Activated naive CD8-positive, alpha-beta T cell treated with anti-CD3 and anti-CD28 coated beads, Interleukin-2, amount 50 U/mL, for 24 hours (primary cell): ENCODE data around the gene ZGLP1.

Experiments
- ATAC-seq: fragments of 150-1000 bp; cut with Tn5 transposase; one replicate; pipeline ENCODE4 v1.10.0; 2021
- DNase-seq: peaks from one replicate; pipeline ENCODE4 v3.0.0; 2021
- H3K27ac Mint-ChIP-seq: one replicate; pipeline ENCODE4 v1.8.0; 2021; ENCODE audit warnings: mild to moderate bottlenecking, mixed read lengths
- H3K27me3 Mint-ChIP-seq: one replicate; pipeline ENCODE4 v1.8.0; 2021; ENCODE audit warnings: mixed read lengths
- H3K36me3 Mint-ChIP-seq: one replicate; pipeline ENCODE4 v1.8.0; 2021; ENCODE audit warnings: low read depth, mixed read lengths
- H3K4me1 Mint-ChIP-seq: one replicate; pipeline ENCODE4 v1.8.0; 2021; ENCODE audit warnings: mixed read lengths
- H3K4me3 Mint-ChIP-seq: one replicate; pipeline ENCODE4 v1.8.0; 2021; ENCODE audit warnings: mild to moderate bottlenecking, moderate library complexity, mixed read lengths
- H3K9me3 Mint-ChIP-seq: one replicate; pipeline ENCODE4 v1.8.0; 2021; ENCODE audit warnings: mixed read lengths

The ZGLP1 gene

GRCh38 chr19:10333758-10334587 is 24.4 kb upstream of the ZGLP1 start:
- Mint-ChIP-seq H3K4me3 (peak overlapping the region; percentile 98), H3K36me3 (peaks cover 31% of the 10 kb centered on the region)
- peak; percentile 7 for ATAC-seq

GRCh38 chr19:10332965-10333757 is 23.5 kb upstream of the ZGLP1 start, which contains the start of gene RAVER1:
TSS of gene RAVER1 (minus strand) at chr19:10333529. CDS start at chr19:10333507, 22 bp downstream.
- ATAC-seq (peak; percentile 92), DNase-seq (peak; percentile 99)
- H3K4me1 Mint-ChIP-seq: peaks cover 42% of the 10 kb centered on the region
- H3K4me3 Mint-ChIP-seq: peak within 1 kb of the TSS; percentile 98
- peaks cover 32% of the 10 kb centered on the region for H3K36me3 Mint-ChIP-seq
- H3K27me3 Mint-ChIP-seq: no peaks in the 10 kb centered on the region
- H3K27ac Mint-ChIP-seq: peak within 1 kb of the TSS; percentile 96
- H3K9me3 Mint-ChIP-seq: no peaks in the 10 kb centered on the region

More at GRCh38 chr19:10333758-10334587, 24.4 kb upstream of the ZGLP1 start:
- DNase-seq: no peak
- Mint-ChIP-seq H3K9me3 (no peaks in the 10 kb centered on the region), H3K27ac (peak overlapping the region; percentile 96), H3K27me3 (no peaks in the 10 kb centered on the region), H3K4me1 (peaks cover 50% of the 10 kb centered on the region)

DNA sequence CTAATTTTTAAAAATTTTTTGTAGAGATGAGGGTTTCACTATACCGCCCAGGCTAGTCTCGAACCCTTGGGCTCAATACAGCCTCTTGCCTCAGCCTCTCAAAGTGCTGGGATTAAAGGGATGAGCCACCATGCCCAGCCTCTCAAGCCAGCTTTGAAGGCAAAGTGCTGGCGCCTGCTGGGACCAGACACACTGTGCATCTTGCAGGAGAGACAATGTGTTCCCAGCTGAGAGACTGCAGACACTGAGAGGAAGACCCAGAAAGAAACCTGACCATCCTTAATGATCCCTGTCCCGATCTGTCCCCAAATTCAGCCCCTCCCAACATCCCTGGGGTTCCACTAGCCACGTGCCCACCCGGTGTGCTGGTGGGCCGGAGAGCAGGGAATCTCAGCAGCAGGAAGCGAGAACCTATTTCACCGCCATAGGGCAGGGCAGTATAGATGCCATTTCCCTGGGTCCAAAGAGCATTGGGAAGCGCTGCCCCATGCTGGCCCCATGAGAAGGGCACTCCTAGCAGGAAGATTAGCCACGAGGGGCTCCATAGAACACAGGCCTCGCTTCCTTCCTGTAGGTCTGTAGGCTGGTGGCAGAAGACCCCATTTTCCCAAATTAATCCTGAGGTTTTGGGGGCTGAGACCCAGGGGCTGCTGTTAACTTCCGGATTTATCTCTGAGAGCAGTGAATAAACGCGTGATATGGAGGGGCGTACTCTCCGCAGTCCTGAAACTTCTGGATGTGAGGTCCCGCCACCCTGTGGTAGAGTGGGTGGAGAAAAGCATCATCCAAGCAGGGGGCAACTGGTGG is 22.7 kb upstream of the ZGLP1 start:
- Mint-ChIP-seq H3K9me3 (no peaks in the 10 kb centered on the region), H3K36me3 (peaks cover 40% of the 10 kb centered on the region), H3K27ac (peak overlapping the region; percentile 96), H3K4me1 (peaks cover 40% of the 10 kb centered on the region), H3K27me3 (no peaks in the 10 kb centered on the region), H3K4me3 (peak overlapping the region; percentile 98)
- DNase-seq (no peak), ATAC-seq (no peak)

- H3K27ac Mint-ChIP-seq: peak overlapping the region; percentile 49
- no peaks in the 10 kb centered on the region for H3K9me3 Mint-ChIP-seq
- no peaks in the 10 kb centered on the region for H3K27me3 Mint-ChIP-seq
- H3K4me1 Mint-ChIP-seq: peaks cover 29% of the 10 kb centered on the region
- ATAC-seq: no peak
- peaks cover 45% of the 10 kb centered on the region for H3K36me3 Mint-ChIP-seq
- no peak overlapping the region for H3K4me3 Mint-ChIP-seq
- no peak for DNase-seq
Observed at GRCh38 chr19:10329555-10329954, 19.9 kb upstream of the ZGLP1 start.

GRCh38 chr19:10328558-10329429 is 19.2 kb upstream of the ZGLP1 start:
- Mint-ChIP-seq H3K4me1 (peaks cover 22% of the 10 kb centered on the region), H3K27ac (no peak overlapping the region), H3K27me3 (no peaks in the 10 kb centered on the region), H3K4me3 (no peak overlapping the region), H3K9me3 (no peaks in the 10 kb centered on the region), H3K36me3 (peaks cover 50% of the 10 kb centered on the region)
- no peak for DNase-seq
- no peak for ATAC-seq

- H3K36me3 Mint-ChIP-seq: peaks cover 52% of the 10 kb centered on the region
- no peaks in the 10 kb centered on the region for H3K27me3 Mint-ChIP-seq
- H3K4me3 Mint-ChIP-seq: no peak overlapping the region
- no peak for DNase-seq
- ATAC-seq: no peak
- H3K4me1 Mint-ChIP-seq: peaks cover 16% of the 10 kb centered on the region
- H3K27ac Mint-ChIP-seq: no peak overlapping the region
- no peaks in the 10 kb centered on the region for H3K9me3 Mint-ChIP-seq
Observed at GRCh38 chr19:10327793-10328192, 18.2 kb upstream of the ZGLP1 start.

DNA sequence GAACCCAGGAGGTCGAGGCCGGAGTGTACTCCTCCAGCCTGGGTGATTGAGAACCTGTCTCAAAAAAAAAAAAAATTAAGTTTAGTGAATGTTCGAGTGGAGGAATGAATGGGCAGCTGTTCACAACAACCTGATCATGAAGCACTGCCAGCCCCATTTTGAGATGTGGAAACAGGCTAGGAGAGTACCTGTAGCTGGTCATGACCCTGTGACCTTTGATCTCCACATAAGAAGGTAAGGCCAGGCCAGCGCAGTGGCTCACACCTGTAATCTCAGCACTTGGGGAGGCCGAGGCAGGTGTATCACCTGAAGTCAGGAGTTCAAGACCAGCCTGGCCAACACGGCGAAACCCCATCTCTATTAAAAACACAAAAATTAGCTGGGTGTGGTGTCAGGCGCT is 16.1 kb upstream of the ZGLP1 start:
- Mint-ChIP-seq H3K4me1 (peaks cover 2% of the 10 kb centered on the region), H3K4me3 (no peak overlapping the region), H3K27ac (no peak overlapping the region)

DNA sequence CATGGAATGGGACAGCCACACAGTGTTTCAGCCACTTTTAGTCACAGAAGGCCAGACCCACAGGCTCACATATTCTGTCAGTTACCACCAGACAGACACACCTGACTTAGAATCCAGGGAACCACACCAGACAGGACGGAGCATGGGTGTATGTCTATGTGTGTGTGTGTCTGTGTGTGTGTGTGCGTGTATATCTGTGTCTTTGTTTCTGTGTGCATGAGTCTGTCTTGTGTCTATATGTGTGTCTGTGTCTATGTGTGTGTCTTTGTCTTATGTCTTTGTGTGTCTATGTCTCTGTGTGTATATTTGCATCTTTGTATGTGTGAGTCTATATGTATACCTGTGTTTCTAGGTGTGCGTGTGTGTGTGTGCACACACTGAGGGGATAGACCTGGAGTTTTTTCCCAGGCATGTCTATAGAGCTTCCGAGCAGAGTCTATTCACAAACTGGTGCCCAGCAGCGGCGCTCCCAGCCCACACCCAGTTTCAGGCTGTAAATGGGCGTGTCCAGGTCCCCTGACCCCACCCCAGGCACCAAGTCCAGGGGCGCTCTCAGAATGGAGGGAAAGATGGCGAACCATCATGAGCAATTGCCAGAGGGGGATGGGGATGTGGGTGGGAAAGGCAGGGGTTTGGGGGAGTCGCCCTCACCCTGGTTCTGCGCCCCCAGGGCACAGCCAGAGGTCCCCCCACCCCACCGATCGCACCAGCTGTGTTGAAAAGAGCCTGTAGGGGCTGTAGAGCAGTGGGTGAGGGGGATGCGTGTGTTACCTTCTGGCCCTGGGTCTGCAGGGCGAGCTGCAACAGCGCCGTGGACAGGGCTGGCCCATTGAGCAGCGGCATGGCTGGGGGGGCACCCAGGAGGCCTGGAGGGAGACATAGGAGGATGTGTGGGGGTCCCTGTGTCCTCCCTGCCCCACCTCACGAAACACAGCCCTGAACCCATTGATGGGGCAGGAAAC is 12.5 kb upstream of the ZGLP1 start:
- Mint-ChIP-seq H3K4me3 (no peak overlapping the region), H3K9me3 (no peaks in the 10 kb centered on the region), H3K27me3 (no peaks in the 10 kb centered on the region), H3K36me3 (peaks cover 27% of the 10 kb centered on the region), H3K27ac (peak overlapping the region; percentile 3), H3K4me1 (no peaks in the 10 kb centered on the region)
- ATAC-seq: no peak
- no peak for DNase-seq

More for the DNA sequence above, 16.1 kb upstream of the ZGLP1 start:
- DNase-seq (no peak), ATAC-seq (no peak)
- H3K27me3 Mint-ChIP-seq: no peaks in the 10 kb centered on the region
- no peaks in the 10 kb centered on the region for H3K9me3 Mint-ChIP-seq
- H3K36me3 Mint-ChIP-seq: peaks cover 44% of the 10 kb centered on the region

GRCh38 chr19:10321417-10321797 is 11.8 kb upstream of the ZGLP1 start:
- peaks cover 26% of the 10 kb centered on the region for H3K36me3 Mint-ChIP-seq
- H3K9me3 Mint-ChIP-seq: no peaks in the 10 kb centered on the region
- ATAC-seq: no peak
- DNase-seq: no peak
- H3K4me1 Mint-ChIP-seq: no peaks in the 10 kb centered on the region
- H3K27ac Mint-ChIP-seq: no peak overlapping the region
- H3K4me3 Mint-ChIP-seq: no peak overlapping the region
- H3K27me3 Mint-ChIP-seq: no peaks in the 10 kb centered on the region

DNA sequence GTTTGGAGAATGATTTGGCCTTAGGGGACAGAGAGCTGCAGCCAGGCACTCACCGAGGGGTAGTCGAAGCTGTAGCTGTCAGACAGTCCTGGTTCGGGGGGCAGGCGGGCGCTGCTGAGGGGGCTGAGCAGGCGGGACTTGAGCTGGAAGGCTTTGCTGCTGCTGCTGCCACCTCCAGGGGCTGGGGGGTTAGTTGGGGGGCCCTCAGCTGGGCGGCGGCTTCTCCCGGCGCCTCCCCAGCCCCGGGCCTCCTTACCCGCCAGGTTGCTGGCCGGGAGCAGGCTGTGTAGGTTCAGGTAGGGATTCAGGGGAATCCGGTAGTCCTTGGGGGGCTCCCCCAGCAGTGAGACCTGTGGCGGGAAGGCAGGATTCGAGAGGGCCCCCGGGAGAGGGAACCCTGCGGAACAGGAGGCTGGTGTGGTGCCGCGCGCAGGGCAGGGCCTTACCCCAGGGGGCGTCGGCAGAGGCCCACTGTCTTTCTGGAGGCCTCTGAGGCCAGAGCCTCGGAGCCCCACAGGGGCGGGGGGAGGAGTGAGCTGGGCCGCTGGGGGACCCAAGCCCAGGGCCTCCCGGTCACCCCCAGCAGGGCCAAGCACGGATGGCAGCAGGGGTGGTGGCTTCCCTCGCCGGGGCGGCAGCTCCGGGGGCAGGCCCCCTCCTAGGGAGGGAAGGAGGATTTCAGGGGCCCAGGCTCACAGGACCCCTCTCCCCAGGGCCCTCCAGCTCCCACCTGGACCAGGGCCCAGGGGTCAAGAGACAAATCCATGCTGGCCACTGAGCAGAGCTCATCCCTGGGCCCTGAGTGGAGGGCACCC is 11.2 kb upstream of the ZGLP1 start:
- ATAC-seq: no peak
- no peak overlapping the region for H3K27ac Mint-ChIP-seq
- peaks cover 6% of the 10 kb centered on the region for H3K4me1 Mint-ChIP-seq
- H3K9me3 Mint-ChIP-seq: no peaks in the 10 kb centered on the region
- H3K4me3 Mint-ChIP-seq: no peak overlapping the region
- no peak for DNase-seq
- no peaks in the 10 kb centered on the region for H3K27me3 Mint-ChIP-seq
- H3K36me3 Mint-ChIP-seq: peaks cover 31% of the 10 kb centered on the region

- no peak overlapping the region for H3K27ac Mint-ChIP-seq
- no peaks in the 10 kb centered on the region for H3K9me3 Mint-ChIP-seq
- H3K27me3 Mint-ChIP-seq: no peaks in the 10 kb centered on the region
- peaks cover 26% of the 10 kb centered on the region for H3K36me3 Mint-ChIP-seq
- no peak overlapping the region for H3K4me3 Mint-ChIP-seq
- no peak for ATAC-seq
- DNase-seq: no peak
- peaks cover 17% of the 10 kb centered on the region for H3K4me1 Mint-ChIP-seq
Observed at GRCh38 chr19:10318807-10319682, 9.4 kb upstream of the ZGLP1 start.
